ENCODE results near the gene MTA2.

Gene MTA2

DNA sequence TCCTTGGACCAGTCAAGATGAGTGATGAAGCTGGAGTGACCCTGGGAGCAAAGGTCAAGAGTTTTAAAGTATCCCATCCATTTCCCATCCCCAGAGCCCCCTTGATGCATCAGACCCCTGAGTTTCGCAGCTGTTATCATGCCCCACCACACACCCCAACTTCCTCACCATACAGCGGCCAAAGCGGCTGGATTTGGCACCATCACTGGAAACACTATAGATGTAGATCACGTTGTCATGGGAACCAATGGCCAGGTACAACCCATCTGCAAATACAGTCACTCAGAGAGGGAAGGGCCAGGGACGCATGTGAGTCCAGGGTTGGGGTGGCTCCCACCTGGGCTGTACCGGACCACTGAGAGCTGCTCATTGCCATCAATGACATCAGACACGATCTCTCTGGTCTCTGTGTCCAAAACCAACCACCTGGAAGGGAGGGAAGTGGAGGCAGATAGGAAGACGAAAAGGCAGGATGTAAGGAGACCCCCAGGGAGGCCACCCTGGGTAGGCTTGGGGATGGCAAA lies 2.2 kb upstream of the MTA2 start:
- Histone ChIP-seq H3K4me1 (ENCODE audit: control insufficient read depth in 1 of 2, insufficient read depth in 2 of 2, low read length in 2 of 2) (peaks cover 20 to 24% of the 10 kb centered on the region in 2 donors), H3K27ac (ENCODE audit: low read depth, low read length) (no peak overlapping the region), H3K9ac (ENCODE audit: low read depth in 1 of 2, low read length in 2 of 2) (no peak overlapping the region), H3K36me3 (ENCODE audit: control insufficient read depth in 1 of 2, insufficient read depth in 2 of 2, low read length in 2 of 2) (peaks cover 10 to 18% of the 10 kb centered on the region in 2 donors), H3K9me3 (ENCODE audit: control insufficient read depth in 1 of 2, low read length in 2 of 2) (no peaks in the 10 kb centered on the region), H3K4me3 (ENCODE audit: low read depth in 1 of 2, low read length in 2 of 2) (no peak overlapping the region), H3K27me3 (ENCODE audit: control insufficient read depth in 1 of 2, insufficient read depth in 2 of 2, low read length in 2 of 2) (no peaks in the 10 kb centered on the region)

DNA sequence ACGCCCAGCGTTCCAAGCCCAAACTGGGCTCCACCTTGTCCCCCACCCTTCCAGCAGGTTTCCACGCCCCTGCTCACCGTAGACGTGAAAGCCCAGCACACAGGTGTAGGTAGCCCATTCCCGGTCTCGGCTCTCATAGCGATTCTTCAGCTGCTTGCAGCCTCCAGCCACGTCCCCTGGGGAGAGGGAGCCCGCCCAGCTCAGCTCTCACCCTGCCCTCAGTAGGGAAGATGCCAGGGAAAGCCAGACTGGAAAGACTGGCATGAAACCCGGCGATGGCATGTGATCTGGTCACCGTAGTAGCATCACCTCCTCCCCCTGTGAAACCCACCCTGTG lies 1.4 kb upstream of the MTA2 start:
- H3K4me3 ChIP-seq (ENCODE audit: low read depth in 1 of 2, low read length in 2 of 2), result peak overlapping the region; percentile 87 to 91
- peaks cover 8 to 16% of the 10 kb centered on the region in 2 donors for H3K36me3 ChIP-seq (ENCODE audit: control insufficient read depth in 1 of 2, insufficient read depth in 2 of 2, low read length in 2 of 2)
- peak overlapping the region; percentile 63 to 89 for H3K9ac ChIP-seq (ENCODE audit: low read depth in 1 of 2, low read length in 2 of 2)

DNA sequence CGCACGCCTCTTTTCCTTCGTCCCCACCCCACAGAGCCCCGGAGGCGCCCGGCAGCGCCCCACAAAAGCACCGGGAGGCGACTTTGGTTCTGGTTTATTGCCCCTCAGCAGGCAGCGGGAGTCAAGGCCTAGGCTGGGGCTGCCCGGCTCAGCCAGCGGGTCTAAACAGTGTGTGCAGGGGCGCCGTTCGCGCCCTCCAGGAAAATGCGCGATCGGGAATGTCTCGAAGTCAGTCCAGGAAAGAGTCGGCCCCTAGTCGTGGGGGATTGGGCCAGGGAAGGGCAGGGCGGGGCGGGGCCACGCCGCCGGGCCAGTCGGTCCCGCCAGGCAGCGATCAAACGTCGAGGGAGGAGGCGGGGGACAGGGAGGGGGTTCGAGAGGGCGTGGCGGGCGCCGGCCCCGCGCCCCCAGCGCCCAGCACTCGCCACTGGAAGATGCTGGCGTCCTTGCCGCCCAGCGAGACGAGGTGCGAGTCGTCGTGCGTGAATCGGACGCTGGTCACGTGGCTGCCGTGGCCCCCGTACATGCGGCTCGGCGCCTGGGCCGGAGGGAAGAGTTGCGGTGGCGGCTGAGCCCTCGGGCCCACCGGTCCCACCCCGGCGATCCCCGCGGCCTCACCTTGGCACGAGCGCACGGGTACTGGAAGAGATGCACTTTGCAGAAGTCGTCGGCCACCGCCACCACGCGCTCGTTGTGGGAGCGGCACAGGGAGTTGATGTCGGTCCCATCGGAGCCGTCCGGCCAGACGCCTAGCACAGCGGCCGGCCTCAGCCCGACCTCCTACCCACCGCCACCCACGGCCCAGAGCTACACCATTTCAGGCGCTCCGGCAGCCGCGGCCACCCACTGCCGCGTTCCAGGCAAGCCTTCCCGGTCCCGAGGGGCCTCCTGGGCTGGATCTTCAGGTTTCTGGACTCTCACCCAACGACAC lies 741 bp upstream of the MTA2 start:
- Histone ChIP-seq H3K4me1 (ENCODE audit: control insufficient read depth in 1 of 2, insufficient read depth in 2 of 2, low read length in 2 of 2) (peaks cover 23 to 24% of the 10 kb centered on the region in 2 donors), H3K9me3 (ENCODE audit: control insufficient read depth in 1 of 2, low read length in 2 of 2) (no peaks in the 10 kb centered on the region), H3K27ac (ENCODE audit: low read depth, low read length) (peak overlapping the region; percentile 77), H3K4me3 (ENCODE audit: low read depth in 1 of 2, low read length in 2 of 2) (peak overlapping the region; percentile 87 to 91), H3K27me3 (ENCODE audit: control insufficient read depth in 1 of 2, insufficient read depth in 2 of 2, low read length in 2 of 2) (no peaks in the 10 kb centered on the region), H3K9ac (ENCODE audit: low read depth in 1 of 2, low read length in 2 of 2) (peak overlapping the region; percentile 63 to 89), H3K36me3 (ENCODE audit: control insufficient read depth in 1 of 2, insufficient read depth in 2 of 2, low read length in 2 of 2) (peaks cover 14 to 22% of the 10 kb centered on the region in 2 donors)

More for the DNA sequence above, 1.4 kb upstream of the MTA2 start:
- H3K27ac ChIP-seq (ENCODE audit: low read depth, low read length), result no peak overlapping the region
- no peaks in the 10 kb centered on the region for H3K9me3 ChIP-seq (ENCODE audit: control insufficient read depth in 1 of 2, low read length in 2 of 2)
- H3K27me3 ChIP-seq (ENCODE audit: control insufficient read depth in 1 of 2, insufficient read depth in 2 of 2, low read length in 2 of 2), result no peaks in the 10 kb centered on the region
- peaks cover 23 to 24% of the 10 kb centered on the region in 2 donors for H3K4me1 ChIP-seq (ENCODE audit: control insufficient read depth in 1 of 2, insufficient read depth in 2 of 2, low read length in 2 of 2)

DNA sequence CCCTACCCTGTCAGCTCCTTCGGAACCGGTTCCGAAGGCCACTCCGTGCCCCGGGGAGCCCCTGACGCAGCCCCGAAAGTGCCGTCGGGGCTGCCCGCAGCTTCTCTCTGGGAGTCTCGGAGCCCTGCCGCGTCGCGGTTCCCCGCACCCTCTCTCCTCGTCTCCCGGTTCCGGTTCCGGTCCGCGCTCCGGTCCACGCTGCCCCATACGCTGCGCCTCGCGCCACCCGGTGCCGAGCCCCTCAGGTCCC lies 618 bp downstream of the MTA2 start:
- Histone ChIP-seq H3K4me1 (ENCODE audit: control insufficient read depth in 1 of 2, insufficient read depth in 2 of 2, low read length in 2 of 2) (peaks cover 23 to 24% of the 10 kb centered on the region in 2 donors), H3K9ac (ENCODE audit: low read depth in 1 of 2, low read length in 2 of 2) (peak overlapping the region; percentile 89 to 93), H3K27me3 (ENCODE audit: control insufficient read depth in 1 of 2, insufficient read depth in 2 of 2, low read length in 2 of 2) (no peaks in the 10 kb centered on the region), H3K9me3 (ENCODE audit: control insufficient read depth in 1 of 2, low read length in 2 of 2) (no peaks in the 10 kb centered on the region), H3K4me3 (ENCODE audit: low read depth in 1 of 2, low read length in 2 of 2) (peak overlapping the region; percentile 87 to 91), H3K36me3 (ENCODE audit: control insufficient read depth in 1 of 2, insufficient read depth in 2 of 2, low read length in 2 of 2) (peaks cover 23 to 35% of the 10 kb centered on the region in 2 donors), H3K27ac (ENCODE audit: low read depth, low read length) (peak overlapping the region; percentile 92)

DNA sequence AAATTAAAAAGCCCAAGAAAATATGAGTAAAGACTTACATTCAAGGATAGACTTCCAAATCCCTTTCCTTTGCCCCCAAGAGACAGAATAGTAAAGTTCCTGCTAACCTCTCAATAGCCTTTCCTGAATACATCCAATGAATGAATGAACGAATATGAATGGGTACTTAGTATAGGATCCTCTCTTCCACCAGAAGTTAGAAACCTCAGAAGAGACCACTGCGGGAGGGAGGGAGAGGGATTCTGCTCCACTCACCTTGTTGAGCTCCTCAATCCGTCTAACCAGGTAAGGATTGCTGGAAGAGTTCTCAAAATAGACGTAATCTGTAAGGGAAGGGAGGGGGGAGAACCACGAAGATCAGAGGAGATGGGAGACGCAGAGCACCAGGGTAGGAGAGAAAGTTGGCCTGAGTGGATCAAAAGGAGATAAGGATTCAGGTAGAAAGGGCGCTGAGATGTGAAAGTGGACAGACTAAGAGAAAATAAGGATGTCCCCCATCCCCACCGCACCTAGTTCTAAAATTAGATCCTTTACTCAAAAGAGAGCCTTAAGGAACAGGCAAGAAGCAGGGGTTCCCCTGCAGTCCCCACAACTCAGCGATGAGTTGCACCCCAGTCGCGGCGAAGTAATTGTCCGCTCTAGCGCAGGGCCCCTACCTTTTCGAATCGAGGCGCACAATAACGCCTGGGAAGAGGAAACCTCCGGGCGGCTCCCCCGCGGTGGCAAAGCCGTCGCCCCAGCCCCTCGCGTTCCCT lies 1.1 kb downstream of the MTA2 start:
- Histone ChIP-seq H3K9ac (ENCODE audit: low read depth in 1 of 2, low read length in 2 of 2) (peak overlapping the region; percentile 89 to 93), H3K4me3 (ENCODE audit: low read depth in 1 of 2, low read length in 2 of 2) (peak overlapping the region; percentile 87 to 91), H3K36me3 (ENCODE audit: control insufficient read depth in 1 of 2, insufficient read depth in 2 of 2, low read length in 2 of 2) (peaks cover 27 to 37% of the 10 kb centered on the region in 2 donors), H3K27ac (ENCODE audit: low read depth, low read length) (peak overlapping the region; percentile 92), H3K4me1 (ENCODE audit: control insufficient read depth in 1 of 2, insufficient read depth in 2 of 2, low read length in 2 of 2) (peaks cover 23 to 24% of the 10 kb centered on the region in 2 donors), H3K27me3 (ENCODE audit: control insufficient read depth in 1 of 2, insufficient read depth in 2 of 2, low read length in 2 of 2) (no peaks in the 10 kb centered on the region), H3K9me3 (ENCODE audit: control insufficient read depth in 1 of 2, low read length in 2 of 2) (no peaks in the 10 kb centered on the region)

DNA sequence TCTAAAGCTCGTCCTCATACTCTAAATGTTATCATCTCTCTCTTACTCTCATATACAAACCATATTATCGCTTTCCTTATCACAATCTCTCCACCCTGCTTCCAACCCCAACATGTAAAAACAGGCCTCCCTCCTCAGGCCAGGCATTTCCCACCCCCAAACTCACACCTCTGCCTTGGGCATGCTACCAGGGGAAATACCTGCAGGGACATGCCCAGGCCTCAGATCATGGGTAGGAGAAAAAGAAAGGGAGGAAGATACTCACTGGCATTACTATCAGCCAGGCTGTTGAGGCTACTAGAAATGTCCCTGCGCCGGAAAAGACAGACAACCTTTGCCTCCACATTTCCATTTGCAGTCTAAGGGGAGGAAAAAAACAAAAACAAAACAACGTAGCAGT lies 1.8 kb downstream of the MTA2 start:
- Histone ChIP-seq H3K4me3 (ENCODE audit: low read depth in 1 of 2, low read length in 2 of 2) (peak overlapping the region; percentile 87 to 91), H3K36me3 (ENCODE audit: control insufficient read depth in 1 of 2, insufficient read depth in 2 of 2, low read length in 2 of 2) (peaks cover 31 to 37% of the 10 kb centered on the region in 2 donors), H3K9me3 (ENCODE audit: control insufficient read depth in 1 of 2, low read length in 2 of 2) (no peaks in the 10 kb centered on the region), H3K27ac (ENCODE audit: low read depth, low read length) (no peak overlapping the region), H3K9ac (ENCODE audit: low read depth in 1 of 2, low read length in 2 of 2) (peak overlapping the region; percentile 89 to 93), H3K4me1 (ENCODE audit: control insufficient read depth in 1 of 2, insufficient read depth in 2 of 2, low read length in 2 of 2) (peaks cover 23 to 24% of the 10 kb centered on the region in 2 donors), H3K27me3 (ENCODE audit: control insufficient read depth in 1 of 2, insufficient read depth in 2 of 2, low read length in 2 of 2) (no peaks in the 10 kb centered on the region)

DNA sequence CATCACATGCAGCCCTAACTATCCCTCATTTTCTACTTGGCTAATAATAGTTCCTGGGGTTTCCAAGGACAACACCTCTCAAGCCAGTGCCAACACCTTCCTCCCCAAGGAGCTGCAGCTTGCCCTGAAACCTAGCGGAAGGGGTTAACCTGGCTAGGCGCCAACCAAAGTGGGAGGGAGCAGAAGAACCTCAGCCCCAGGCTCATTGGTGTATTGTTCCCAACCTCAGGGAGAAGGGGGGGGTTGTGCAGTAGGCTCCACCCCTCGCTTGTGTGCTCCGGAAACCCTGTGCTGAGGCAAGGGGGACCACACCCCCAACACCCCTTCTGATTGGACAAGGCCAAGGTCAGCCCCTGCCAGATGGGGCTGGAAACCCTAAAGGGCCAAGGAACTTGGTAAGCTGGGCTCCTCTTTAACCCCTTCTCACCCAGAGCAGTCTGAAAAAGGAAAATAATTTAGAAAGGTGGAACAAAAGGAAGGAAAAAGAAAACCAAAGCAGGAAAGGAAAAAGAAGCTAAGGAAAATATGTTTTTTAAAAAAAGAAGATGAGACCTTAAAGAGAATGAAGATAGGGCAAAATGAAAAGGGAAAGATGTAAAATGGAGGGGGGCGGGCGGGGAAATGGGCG lies 2.5 kb downstream of the MTA2 start:
- Histone ChIP-seq H3K4me3 (ENCODE audit: low read depth in 1 of 2, low read length in 2 of 2) (peak overlapping the region; percentile 87 to 91), H3K27me3 (ENCODE audit: control insufficient read depth in 1 of 2, insufficient read depth in 2 of 2, low read length in 2 of 2) (no peaks in the 10 kb centered on the region), H3K9ac (ENCODE audit: low read depth in 1 of 2, low read length in 2 of 2) (peak overlapping the region in 1 of 2 donors; percentile 89), H3K4me1 (ENCODE audit: control insufficient read depth in 1 of 2, insufficient read depth in 2 of 2, low read length in 2 of 2) (peaks cover 23 to 24% of the 10 kb centered on the region in 2 donors), H3K27ac (ENCODE audit: low read depth, low read length) (no peak overlapping the region), H3K36me3 (ENCODE audit: control insufficient read depth in 1 of 2, insufficient read depth in 2 of 2, low read length in 2 of 2) (peaks cover 39 to 43% of the 10 kb centered on the region in 2 donors), H3K9me3 (ENCODE audit: control insufficient read depth in 1 of 2, low read length in 2 of 2) (no peaks in the 10 kb centered on the region)

DNA sequence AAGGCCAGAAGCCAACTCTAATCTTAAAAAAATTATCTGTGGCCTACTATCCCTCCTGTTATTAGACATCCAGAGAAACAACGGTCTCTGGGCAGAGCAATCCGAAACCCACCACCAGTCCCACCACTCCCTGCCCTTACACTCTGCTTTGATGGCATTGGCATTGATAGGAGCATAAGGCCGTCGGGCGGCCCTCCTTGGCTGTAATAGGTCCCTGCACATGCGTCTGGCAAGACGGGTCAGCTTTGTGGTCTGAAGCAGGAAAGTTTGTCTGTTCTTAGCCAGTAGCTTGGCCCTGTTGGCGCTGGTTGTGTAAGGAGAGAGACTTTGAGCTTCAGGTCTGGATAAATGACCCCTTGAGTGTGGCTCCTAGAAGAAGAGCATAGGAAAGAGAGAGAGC lies 6.5 kb downstream of the MTA2 start:
- Histone ChIP-seq H3K27ac (ENCODE audit: low read depth, low read length) (no peak overlapping the region), H3K27me3 (ENCODE audit: control insufficient read depth in 1 of 2, insufficient read depth in 2 of 2, low read length in 2 of 2) (no peaks in the 10 kb centered on the region), H3K9ac (ENCODE audit: low read depth in 1 of 2, low read length in 2 of 2) (no peak overlapping the region), H3K4me3 (ENCODE audit: low read depth in 1 of 2, low read length in 2 of 2) (no peak overlapping the region), H3K36me3 (ENCODE audit: control insufficient read depth in 1 of 2, insufficient read depth in 2 of 2, low read length in 2 of 2) (peaks cover 45 to 50% of the 10 kb centered on the region in 2 donors), H3K4me1 (ENCODE audit: control insufficient read depth in 1 of 2, insufficient read depth in 2 of 2, low read length in 2 of 2) (peaks cover 31 to 37% of the 10 kb centered on the region in 2 donors), H3K9me3 (ENCODE audit: control insufficient read depth in 1 of 2, low read length in 2 of 2) (no peaks in the 10 kb centered on the region)

DNA sequence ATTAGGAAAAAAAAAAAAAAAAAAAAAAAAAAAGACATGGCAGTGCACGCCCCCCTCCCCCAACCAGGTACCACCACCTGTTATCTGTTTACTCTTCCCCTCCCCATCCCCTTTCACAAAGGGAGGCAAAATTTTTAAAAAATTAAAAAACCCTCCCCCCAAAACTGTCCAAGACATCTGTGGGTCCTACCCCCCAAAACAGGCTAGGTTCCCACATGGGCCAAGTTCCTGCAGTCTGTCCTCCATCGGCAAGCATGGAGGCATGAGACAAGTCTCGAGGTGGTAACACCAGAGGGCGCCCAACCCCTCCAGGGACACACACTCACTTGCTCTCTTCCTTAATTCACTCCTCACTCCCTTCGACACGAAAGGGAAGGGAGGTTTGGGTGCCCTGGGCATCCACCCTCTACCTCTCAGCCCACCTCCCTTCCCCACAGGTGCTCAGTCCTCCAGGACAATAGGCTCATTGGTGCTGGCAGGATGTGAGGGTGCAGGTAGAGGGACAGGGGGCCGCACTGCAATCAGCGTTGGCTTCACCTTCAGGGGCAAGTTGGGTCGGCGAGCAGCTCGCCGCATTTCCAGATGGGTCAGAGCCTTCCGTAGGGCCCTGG lies 8.1 kb downstream of the MTA2 start:
- no peaks in the 10 kb centered on the region for H3K9me3 ChIP-seq (ENCODE audit: control insufficient read depth in 1 of 2, low read length in 2 of 2)
- no peak overlapping the region for H3K27ac ChIP-seq (ENCODE audit: low read depth, low read length)
- H3K4me1 ChIP-seq (ENCODE audit: control insufficient read depth in 1 of 2, insufficient read depth in 2 of 2, low read length in 2 of 2), result peaks cover 22 to 30% of the 10 kb centered on the region in 2 donors
- H3K36me3 ChIP-seq (ENCODE audit: control insufficient read depth in 1 of 2, insufficient read depth in 2 of 2, low read length in 2 of 2), result peaks cover 45 to 50% of the 10 kb centered on the region in 2 donors
- peak overlapping the region in 1 of 2 donors; percentile 32 for H3K9ac ChIP-seq (ENCODE audit: low read depth in 1 of 2, low read length in 2 of 2)
- H3K4me3 ChIP-seq (ENCODE audit: low read depth in 1 of 2, low read length in 2 of 2), result no peak overlapping the region
- no peaks in the 10 kb centered on the region for H3K27me3 ChIP-seq (ENCODE audit: control insufficient read depth in 1 of 2, insufficient read depth in 2 of 2, low read length in 2 of 2)

Data from duodenal mucosa (tissue), 2 donors.